Measurements from ENCODE around the gene CYP2D6.
A peak's percentile ranks its signal among the peaks of the same experiment; 100 is the strongest.
"Not testable (repeated sequence)": the region's sequence is repeated elsewhere in the genome, so short reads cannot be mapped to it uniquely, and the experiment has no call there.

The CYP2D6 gene

GRCh38 chr22:42128007-42128406, 2.6 kb downstream of the CYP2D6 start:
- not testable (repeated sequence) for DNase-seq; H3K27me3 ChIP-seq (ENCODE audit: insufficient read depth, low read depth, severe bottlenecking); H3K27ac ChIP-seq; H3K36me3 ChIP-seq; H3K9me3 ChIP-seq (ENCODE audit: severe bottlenecking); H3K4me3 ChIP-seq (ENCODE audit: low read depth, low read length)

- no peak for DNase-seq
- no peak overlapping the region for H3K27ac ChIP-seq
- H3K9me3 ChIP-seq (ENCODE audit: severe bottlenecking): no peaks in the 10 kb centered on the region
- H3K27me3 ChIP-seq (ENCODE audit: insufficient read depth, low read depth, severe bottlenecking): no peaks in the 10 kb centered on the region
- H3K36me3 ChIP-seq: no peaks in the 10 kb centered on the region
- no peak overlapping the region for H3K4me3 ChIP-seq (ENCODE audit: low read depth, low read length)
- TF ChIP-seq CTCF (IDR thresholded peaks at IDR 0.05; ENCODE audit: low read depth, low read length): no peak
Observed at GRCh38 chr22:42127606-42128005, 3.0 kb downstream of the CYP2D6 start.

GRCh38 chr22:42123529-42123928, 7.1 kb downstream of the CYP2D6 start:
- not testable (repeated sequence) for H3K4me3 ChIP-seq (ENCODE audit: low read depth, low read length); H3K36me3 ChIP-seq; H3K27me3 ChIP-seq (ENCODE audit: insufficient read depth, low read depth, severe bottlenecking); H3K27ac ChIP-seq; DNase-seq; H3K9me3 ChIP-seq (ENCODE audit: severe bottlenecking)

- H3K27ac ChIP-seq; DNase-seq; H3K4me3 ChIP-seq (ENCODE audit: low read depth, low read length); H3K27me3 ChIP-seq (ENCODE audit: insufficient read depth, low read depth, severe bottlenecking); H3K36me3 ChIP-seq; H3K9me3 ChIP-seq (ENCODE audit: severe bottlenecking): not testable (repeated sequence)
Observed at GRCh38 chr22:42120231-42121021, 10.2 kb downstream of the CYP2D6 start.

GRCh38 chr22:42116848-42117424, 13.7 kb downstream of the CYP2D6 start:
- H3K27me3 ChIP-seq (ENCODE audit: insufficient read depth, low read depth, severe bottlenecking): no peaks in the 10 kb centered on the region
- H3K4me3 ChIP-seq (ENCODE audit: low read depth, low read length): no peak overlapping the region
- no peak overlapping the region for H3K27ac ChIP-seq
- peaks cover 8% of the 10 kb centered on the region for H3K9me3 ChIP-seq (ENCODE audit: severe bottlenecking)
- DNase-seq: peak; percentile 67
- peak; percentile 64 for TF ChIP-seq CTCF (IDR thresholded peaks at IDR 0.05; ENCODE audit: low read depth, low read length)
- H3K36me3 ChIP-seq: no peaks in the 10 kb centered on the region

- DNase-seq; H3K27me3 ChIP-seq (ENCODE audit: insufficient read depth, low read depth, severe bottlenecking); H3K9me3 ChIP-seq (ENCODE audit: severe bottlenecking); H3K27ac ChIP-seq; H3K36me3 ChIP-seq; H3K4me3 ChIP-seq (ENCODE audit: low read depth, low read length): not testable (repeated sequence)
Observed at GRCh38 chr22:42115420-42115830, 15.2 kb downstream of the CYP2D6 start.

- Histone ChIP-seq H3K4me3 (ENCODE audit: low read depth, low read length) (no peak overlapping the region), H3K9me3 (ENCODE audit: severe bottlenecking) (peaks cover 8% of the 10 kb centered on the region), H3K27ac (no peak overlapping the region), H3K36me3 (no peaks in the 10 kb centered on the region), H3K27me3 (ENCODE audit: insufficient read depth, low read depth, severe bottlenecking) (no peaks in the 10 kb centered on the region)
- DNase-seq: peak; percentile 67
- TF ChIP-seq CTCF (IDR thresholded peaks at IDR 0.05; ENCODE audit: low read depth, low read length): peak; percentile 57; the same call in 1 of the 2 replicates
Observed at GRCh38 chr22:42114721-42115120, 15.9 kb downstream of the CYP2D6 start.

- TF ChIP-seq CTCF (IDR thresholded peaks at IDR 0.05; ENCODE audit: low read depth, low read length): peak; percentile 49; the same call in 1 of the 2 replicates
- H3K4me3 ChIP-seq (ENCODE audit: low read depth, low read length); H3K9me3 ChIP-seq (ENCODE audit: severe bottlenecking); H3K27ac ChIP-seq; H3K36me3 ChIP-seq; H3K27me3 ChIP-seq (ENCODE audit: insufficient read depth, low read depth, severe bottlenecking): not testable (repeated sequence)
- DNase-seq: peak; percentile 48
Observed at GRCh38 chr22:42112793-42113192, 17.8 kb downstream of the CYP2D6 start.
